OCI-LY3 (cell line): ENCODE results near the gene HCN1.

ENCODE experiments used
- EZH2phosphoT487 ChIP-seq: fragments of 200-600 bp; shearing (Covaris generic); IDR thresholded peaks from 2 replicates; pipeline ENCODE4 v1.6.1; 2018; ENCODE audit warnings: antibody characterized with exemption, mixed run types, low read depth
- TF ChIP-seq, protein P1 (sequence below): fragments of 200-600, 300-600 bp; sonication (generic); IDR thresholded peaks from 2 replicates; pipeline ENCODE4 v1.5.1; 2014; ENCODE audit warnings: antibody characterized with exemption, low read length, low read depth

DNA sequence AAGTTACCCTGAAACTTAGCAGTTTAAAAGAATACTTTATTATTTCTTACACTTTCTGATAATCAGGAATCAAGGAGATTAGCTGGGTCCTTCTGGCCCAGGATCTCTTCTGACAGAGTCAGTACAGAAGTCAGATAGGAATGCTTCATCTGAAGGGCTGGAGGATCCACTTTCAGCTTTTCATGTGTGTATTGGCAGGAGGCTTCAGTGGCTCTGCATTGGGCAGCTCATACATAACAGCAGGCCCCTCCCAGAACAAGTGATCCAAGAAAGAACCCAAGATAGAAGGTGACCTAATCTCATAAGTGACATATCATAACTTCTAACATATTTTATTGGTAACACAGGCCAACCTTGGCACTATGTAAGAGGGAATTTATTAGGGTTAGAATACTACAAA is 258.4 kb downstream of the HCN1 start:
- TF ChIP-seq, protein P1, sequence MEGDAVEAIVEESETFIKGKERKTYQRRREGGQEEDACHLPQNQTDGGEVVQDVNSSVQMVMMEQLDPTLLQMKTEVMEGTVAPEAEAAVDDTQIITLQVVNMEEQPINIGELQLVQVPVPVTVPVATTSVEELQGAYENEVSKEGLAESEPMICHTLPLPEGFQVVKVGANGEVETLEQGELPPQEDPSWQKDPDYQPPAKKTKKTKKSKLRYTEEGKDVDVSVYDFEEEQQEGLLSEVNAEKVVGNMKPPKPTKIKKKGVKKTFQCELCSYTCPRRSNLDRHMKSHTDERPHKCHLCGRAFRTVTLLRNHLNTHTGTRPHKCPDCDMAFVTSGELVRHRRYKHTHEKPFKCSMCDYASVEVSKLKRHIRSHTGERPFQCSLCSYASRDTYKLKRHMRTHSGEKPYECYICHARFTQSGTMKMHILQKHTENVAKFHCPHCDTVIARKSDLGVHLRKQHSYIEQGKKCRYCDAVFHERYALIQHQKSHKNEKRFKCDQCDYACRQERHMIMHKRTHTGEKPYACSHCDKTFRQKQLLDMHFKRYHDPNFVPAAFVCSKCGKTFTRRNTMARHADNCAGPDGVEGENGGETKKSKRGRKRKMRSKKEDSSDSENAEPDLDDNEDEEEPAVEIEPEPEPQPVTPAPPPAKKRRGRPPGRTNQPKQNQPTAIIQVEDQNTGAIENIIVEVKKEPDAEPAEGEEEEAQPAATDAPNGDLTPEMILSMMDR, result no peak
- no peak for TF ChIP-seq EZH2phosphoT487
